GM18861 (cell line): ENCODE results near the gene TPK1.
"Not testable (repeated sequence)": the region's sequence is repeated elsewhere in the genome, so short reads cannot be mapped to it uniquely, and the experiment has no call there.

ENCODE experiments used
- ATAC-seq: cut with Tn5 transposase; IDR thresholded peaks from one replicate; pipeline ENCODE4 v1.9.1; 2021; ENCODE audit not compliant: unreplicated experiment

Gene TPK1

DNA sequence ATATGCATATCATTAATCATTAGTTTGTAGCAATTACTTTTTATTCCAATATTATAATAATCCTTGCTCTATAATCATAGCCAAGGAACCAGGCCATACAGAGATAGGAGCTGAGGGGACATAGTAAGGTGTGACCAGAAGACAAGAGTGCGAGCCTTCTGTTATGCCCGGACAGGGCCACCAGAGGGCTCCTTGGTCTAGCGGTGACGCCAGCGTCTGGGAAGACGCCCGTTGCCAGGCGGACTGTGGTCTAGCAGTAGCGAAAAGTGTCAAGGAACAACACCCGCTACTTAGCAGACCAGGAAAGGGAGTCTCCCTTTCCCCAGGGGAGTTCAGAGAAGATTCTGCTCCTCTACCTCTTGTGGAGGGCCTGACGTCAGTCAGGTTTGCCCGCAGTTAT is 109.0 kb downstream of the TPK1 start:
- not testable (repeated sequence) for ATAC-seq

DNA sequence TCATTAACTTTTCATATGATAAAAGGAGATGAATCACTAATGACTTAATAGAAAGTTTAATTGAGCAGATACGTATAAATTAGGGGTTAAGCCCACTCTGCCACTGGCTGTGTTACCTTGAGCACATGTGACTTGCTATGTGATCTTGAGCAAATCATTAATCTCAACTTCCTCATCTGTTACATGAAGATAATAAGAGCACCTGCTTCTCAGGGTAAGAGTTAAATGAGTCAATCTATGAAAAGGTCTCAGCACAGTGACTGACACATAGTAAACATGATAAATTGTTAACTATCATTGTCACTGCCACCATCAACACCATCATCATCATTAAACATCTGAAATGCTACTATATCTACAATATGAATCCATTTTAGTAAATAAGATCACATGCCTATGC is 110.8 kb downstream of the TPK1 start:
- ATAC-seq, result peak; percentile 100

DNA sequence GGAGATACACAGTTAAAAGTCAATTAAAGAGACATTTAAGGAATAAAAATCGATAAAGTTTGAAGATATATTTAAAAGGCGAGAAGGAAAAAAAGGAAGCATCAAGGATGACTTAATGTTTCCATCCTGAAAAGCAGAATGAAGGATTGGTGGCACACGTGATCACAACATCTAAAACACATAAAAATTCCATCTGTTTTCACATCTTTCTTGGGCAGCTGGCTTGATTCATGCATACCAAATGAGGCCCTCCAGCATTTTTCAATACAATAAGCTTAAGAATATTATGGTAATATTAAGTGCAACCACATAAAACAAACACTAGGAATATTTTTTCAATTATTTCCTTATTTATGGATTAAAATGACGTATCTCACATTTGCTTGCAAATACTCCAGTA is 112.6 kb downstream of the TPK1 start:
- no peak for ATAC-seq

DNA sequence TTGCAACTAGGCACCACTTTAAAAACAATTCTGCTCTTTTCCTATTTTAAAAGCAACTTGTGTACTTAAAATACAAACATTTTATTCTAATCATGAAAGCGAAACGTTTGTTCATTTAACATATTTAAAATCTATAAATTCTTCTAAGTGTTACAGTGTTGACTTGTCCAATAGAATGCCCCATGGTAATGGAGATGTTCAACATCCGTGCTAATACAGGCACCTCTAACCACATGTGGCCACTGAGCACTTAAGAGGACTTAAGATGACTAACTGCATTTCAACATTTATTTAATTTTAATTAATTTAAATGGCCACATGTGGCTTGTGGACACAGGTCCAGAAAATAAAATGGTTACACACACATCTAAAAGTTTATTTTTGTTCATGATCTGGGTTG is 115.1 kb downstream of the TPK1 start:
- ATAC-seq, result no peak

DNA sequence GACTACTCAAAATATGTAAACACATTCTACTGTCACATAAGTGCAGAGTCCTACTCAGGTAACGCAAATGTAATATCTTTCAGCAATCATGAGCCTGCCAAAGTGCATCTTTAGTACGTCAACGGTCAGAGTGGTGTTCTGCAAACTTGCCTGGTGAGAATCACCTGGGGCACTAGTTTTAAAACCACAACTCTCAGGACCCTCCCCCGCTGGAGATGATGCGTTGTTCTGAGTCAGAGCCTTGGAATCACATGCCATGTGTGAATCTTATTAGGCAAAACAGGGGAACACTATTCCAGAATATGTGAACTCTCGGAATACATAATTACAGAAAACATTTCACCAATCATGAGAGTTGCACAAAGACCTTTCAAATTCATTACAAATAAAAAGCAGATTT is 115.7 kb downstream of the TPK1 start:
- ATAC-seq, result no peak

DNA sequence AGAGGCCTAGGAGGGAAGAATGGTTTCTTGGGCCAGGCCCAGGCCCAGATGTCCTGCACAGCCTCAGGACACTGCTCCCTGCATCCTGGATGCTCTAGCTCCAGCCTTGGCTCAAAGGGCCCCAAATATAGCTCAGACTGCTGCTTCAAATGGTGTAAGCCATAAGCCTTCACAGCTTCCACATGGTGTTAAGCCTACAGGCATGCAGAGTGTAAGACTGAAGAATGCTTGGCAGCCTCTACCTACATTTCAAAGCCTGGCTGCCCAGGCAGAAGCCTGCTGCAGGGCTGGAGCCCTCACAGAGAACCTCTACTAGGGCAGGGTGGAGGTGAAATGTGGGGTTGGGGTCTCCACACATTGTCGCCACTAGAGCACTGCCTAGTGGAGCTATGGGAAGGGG is 118.1 kb downstream of the TPK1 start:
- no peak for ATAC-seq

DNA sequence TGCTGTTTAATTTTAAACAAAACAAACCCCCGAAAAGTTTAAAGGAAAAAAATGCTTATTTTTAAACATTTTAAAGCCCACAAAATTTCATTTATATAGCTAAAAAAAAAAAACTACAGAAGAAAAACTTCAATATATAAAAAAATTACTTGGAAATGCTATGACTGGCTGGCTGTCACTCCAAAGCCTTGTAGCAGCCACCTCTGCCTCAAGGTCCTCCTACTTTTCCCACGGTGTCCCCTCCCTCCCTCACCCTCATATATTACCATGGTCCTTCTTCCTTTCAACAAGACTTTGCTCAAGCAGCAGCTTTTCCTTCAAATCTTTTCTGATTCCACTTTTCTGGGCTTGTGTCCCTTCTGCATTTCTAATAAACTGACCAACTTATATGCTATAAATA is 122.0 kb downstream of the TPK1 start:
- ATAC-seq, result no peak

DNA sequence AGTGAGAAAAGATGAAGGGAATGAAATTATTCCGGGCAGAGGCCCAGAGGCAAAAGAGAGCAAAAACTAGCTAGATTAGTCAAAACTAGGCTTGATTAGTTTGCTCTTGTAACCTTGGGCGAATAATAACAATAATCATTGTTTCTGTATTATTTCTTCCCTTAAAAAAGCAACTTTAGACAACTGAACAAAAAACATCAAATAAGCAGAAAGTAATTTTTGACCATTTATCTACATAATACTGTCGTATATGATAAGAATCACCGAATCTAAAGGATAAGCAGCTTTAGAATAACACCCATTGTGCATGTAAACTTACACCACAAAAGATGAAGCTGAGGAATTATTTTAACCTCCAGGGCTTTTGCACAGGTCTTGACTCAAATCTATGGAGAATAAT is 125.1 kb downstream of the TPK1 start:
- ATAC-seq, result no peak

DNA sequence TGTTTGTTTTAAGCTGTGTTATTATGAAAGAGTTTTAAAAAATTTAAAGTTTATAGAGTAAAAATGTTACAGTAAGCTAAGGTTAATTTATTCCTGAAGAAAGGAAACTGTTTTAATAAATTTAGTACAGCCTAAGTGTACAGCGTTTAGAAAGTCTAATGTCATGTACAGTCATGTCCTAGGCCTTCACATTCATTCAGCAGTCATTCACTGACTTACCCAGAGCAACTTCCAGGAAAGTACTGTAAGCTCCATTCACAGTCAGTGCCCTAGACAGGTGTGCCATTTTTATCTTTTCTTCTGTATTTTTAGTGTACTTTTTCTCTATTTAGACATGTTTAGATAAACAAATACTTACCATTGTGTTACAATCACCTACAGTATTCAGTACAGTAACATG is 126.8 kb downstream of the TPK1 start:
- no peak for ATAC-seq

DNA sequence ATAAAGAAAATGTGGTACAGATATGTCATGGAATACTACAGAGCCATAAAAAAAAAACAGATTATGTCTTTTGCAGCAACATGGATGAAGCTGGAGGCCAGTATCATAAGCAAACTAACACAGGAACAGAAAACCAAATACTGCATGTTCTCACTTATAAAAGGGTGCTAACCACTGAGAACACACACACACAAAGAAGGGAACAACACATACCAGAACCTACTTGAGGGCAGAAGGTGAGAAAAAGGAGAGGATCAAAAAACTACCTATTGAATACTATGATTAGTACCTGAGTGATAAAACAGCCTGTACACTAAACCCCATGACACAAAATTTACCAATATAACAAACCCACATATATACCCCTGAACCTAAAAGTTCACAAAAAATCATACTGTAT is 144.6 kb downstream of the TPK1 start:
- no peak for ATAC-seq

DNA sequence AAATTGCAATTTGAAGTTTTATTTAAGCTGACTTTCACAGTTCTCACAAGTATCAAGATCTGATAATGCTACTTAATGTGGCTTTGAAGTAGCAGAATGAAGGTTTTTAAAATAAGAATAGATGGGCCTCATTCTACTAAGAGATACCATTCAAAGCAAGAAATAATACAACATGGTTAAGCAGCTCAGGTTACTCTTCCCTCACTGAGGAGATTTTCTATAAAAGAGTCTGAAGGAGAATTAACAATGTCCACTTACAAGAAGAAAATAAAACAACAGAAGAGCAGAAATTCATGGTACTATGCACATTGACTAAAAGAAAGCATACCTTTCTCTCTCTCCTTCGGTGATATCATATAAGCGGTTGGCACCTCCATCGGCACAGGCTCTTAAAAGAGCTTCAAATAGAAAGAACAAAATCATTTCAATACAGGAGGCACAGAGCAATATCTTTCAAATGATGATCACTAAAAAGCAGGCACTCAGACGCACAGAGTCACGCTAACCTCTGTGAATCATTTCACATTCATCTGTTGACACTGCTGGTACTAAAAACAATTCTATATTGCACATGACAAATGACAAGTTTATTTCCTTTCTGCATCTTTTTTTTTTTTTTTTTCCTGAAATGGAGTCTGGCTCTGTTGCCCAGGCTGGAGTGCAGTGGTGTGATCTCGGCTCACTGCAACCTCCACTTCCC is 153.1 kb downstream of the TPK1 start:
- ATAC-seq, result no peak

DNA sequence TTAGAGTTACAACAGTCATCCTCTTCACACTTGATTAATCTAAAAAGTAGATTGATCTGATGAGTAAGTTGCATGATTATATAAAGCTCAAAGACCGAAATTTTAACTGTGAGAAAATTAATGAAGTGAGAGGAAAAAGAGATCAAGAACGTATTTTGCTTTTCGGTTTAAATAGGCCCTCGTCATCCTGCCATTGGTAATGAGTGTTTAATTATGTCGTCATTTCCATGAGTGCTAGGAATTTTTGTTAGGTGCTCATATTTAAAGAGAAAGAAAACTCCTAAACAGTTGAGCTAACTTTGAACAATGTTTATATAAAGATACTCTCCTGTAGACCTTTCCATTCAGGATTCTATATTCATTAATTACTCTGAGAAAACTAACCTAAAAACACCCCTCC is 159.4 kb downstream of the TPK1 start:
- ATAC-seq, result no peak

DNA sequence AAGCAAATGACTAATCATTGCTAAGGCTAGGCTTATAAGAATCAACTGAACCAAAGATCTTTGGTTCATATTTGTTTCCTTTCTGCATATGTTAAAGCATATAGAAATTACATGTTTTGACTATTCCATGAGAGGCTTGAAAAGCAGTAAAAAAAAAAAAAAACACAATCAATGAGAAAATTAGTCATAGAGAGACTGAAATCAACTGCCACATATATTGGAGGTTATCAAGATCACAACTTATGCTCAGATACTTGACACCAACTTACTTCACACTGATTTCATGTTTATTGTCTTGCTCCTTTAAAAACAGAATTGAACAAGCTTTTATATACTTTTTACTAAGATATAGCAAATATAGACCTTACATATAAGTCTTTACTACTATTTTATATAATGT is 161.3 kb downstream of the TPK1 start:
- no peak for ATAC-seq

DNA sequence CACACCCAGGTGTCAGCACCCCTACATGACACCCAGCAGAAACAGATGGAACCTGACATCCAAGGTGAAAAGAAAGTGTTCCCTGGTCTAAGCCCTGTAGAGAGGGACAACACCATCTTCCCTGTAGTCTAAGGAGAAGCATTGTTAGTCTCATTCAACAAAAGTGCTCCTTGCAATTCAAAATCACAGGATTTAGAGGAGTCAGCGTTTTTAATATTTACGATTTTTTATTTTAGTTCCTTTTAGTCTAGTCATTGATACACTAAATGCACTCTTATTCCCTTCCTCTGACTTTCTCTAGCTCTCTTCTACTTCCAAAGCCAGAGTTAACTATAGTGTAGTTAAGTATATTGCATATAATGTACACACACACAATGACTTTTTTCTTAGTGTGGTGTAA is 163.0 kb downstream of the TPK1 start:
- ATAC-seq, result no peak

DNA sequence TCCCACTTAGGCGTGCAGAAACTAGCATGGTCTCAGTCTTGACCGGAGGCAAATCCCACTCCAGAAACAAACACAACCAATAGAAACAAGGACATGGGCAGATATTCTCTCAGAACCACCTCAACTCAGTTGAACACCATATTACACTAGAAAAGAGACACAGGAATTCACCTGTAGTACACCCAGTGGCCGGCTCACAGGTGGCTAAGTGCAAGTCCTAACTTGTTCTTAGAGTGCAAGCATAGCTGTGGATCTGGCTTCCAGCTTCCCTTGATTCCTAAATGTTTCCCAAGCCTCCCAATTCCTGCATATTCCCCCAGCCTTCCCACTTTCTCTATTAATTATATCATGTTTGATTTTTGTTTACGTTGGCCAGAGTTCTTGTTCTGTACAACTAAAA is 164.4 kb downstream of the TPK1 start:
- no peak for ATAC-seq

DNA sequence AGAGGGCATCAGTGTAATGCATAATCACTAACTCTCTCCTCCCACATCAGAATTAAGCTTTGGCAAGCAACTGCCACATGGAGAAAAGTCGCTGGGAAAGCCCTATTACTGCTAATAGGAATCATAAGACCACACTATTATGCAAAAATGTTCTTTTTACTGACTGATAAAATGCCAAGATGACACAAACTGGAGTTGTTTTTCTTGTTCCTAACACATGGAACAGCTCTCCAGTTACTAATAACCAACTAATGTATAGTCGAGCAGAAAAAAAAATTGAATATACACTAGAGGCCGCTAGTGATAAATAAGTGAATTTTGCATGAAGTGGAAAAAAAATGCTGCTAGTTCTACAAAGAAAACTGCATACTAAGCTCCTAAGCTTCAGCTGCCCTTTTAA is 165.6 kb downstream of the TPK1 start:
- ATAC-seq, result no peak

DNA sequence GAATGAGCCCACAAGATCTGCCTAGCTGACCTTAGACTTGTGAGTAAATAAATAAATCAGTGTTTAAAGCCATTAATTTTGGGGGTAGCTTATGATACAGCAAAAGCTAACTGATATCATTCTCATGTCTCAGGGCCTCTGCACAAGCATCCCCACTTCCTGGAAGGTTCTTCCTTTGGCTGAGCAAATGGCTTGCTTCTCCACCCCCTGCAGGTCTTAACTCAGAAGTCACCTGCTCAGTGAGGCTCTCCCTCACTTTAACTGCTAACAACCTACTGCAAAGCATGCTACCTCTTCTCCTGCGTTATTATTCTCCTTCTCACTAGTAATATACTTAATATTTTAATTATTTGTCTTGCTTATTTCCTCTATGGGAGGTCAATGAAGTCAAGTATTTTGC is 167.3 kb downstream of the TPK1 start:
- no peak for ATAC-seq

DNA sequence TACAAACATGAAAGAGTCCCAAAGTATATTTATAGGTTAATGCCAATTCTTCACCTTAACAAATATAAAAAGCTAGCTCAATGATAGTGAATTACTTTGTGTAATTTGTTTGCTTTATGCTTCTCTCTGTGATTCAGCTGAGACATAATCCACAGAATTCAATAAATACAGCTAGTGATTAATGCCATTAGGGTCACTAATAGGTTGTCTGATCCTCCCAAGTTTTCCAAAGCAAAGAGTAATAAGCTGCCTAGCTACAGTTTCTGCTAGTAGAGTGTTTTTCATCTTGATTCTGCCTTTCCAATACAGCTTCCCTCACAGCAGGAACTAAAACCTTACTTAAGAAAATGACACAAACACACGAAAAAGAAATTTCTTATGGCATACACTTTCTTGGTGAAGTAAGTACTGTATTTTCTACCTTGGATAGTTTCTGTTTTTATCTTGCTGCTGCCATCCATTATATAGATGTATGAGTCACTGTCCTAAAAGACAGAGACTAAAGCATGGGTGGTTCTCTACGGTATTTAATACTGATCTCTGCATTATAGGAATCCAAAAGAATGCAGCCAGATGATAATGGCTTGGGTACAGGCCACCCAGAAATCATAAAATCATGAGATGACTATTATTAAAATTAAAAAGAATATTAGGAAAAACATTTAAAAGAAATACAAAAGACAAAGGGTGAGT is 170.0 kb downstream of the TPK1 start:
- no peak for ATAC-seq

DNA sequence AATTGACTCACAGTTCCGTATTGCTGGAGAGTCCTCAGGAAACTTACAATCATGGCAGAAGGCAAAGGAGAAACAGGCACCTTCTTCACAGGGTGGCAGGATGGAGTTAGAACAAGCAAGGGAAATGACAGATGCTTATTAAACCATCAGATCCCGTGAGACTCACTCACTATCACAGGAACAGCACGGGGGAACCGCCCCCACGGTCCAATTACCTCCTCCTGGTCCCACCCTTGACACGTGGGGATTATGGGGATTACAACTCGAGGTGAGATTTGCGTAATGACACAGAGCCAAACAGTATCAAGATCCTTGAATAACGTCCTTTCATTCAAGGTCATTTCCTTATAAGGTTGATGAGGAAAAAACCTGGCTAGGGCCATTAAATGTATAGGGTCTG is 176.6 kb downstream of the TPK1 start:
- ATAC-seq, result no peak

DNA sequence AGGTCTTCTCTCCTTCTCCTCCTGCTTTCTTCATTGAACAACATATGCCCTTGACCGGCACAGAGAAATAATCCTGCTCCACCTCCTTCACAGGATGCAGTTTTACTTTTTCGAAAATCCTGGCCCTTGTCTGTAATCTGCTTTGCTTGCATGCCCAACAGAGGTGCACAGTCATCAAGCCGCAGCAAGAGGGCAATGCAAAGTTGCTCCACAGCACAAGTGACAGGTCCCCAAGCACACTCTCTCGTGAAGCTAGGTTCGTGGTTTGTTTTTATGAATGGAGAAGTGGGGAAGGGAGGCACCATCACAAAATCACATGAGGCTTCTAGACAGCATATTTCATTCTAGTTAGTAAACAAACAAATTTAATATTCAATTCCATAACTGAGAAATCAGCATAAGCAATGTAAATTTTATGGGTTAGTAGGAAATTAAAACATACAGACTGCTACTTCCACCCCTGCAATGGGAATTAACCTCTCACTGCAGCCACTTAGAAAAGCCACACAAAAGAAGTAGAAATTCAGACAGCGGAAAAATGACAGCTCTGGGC is 178.8 kb downstream of the TPK1 start:
- ATAC-seq, result peak; percentile 52

DNA sequence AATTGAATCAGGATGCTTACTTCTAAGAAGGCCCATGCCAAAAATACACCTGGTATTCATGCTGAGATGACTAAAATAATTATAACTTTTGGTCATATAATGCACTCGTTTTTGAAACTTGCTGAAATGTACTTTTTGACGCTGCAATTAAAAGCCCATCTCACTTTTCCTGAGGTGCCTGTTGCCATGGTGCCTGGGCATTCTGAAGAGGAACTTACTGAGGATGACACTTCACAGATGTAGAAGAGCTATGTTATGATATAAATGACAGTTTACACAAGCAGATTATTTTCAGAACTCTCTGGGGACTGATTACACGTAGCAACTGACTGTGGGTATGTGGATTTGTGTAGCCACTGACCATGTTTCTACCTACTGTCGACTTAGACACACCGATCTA is 182.4 kb downstream of the TPK1 start:
- ATAC-seq, result peak; percentile 61

DNA sequence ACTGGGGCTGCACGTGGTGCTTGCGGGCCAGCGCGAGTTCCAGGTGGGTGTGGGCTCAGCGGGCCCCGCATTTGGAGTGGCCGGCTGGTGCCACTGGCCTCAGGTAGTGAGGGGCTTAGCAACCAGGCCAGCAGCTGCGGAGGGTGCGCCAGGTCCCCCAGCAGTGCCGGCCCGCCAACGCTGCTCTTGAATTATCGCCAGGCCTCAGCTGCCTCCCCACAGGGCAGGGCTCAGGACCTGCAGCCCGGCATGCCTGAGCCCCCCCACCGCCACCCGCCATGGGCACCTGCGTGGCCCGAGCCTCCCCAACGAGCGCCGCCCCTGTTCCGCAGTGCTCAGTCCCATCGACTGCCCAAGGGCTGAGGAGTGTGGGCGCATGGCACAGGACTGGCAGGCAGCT is 185.4 kb downstream of the TPK1 start:
- ATAC-seq, result no peak

DNA sequence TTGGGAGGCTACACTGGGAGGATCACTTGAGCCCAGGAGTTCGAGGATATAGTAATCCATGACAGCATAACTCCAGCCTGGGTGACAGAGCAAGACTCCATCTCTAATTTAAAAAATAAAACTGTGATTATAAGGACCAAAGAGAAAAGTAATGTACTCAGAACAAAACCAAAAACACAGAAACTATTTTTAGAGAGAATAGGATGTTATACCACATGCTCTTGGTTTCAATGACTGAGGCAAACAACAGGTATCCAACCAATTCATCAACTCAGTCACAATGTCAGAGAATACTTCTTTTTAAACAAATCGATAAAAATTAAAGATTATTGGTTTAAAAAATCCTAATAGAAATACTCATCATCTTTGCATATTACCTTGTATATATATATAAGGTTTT is 186.7 kb downstream of the TPK1 start:
- ATAC-seq, result peak; percentile 73
